ENCODE measurements around the gene CERS6. TPM values are rescaled to one million over a fixed set of nuclear protein-coding genes. Genes with fewer than 3 reads are reported as not detected.

CERS6 gene
- total and polyA plus RNA-seq, 2 experiments from 2014 or later = 7.4 to 35.0 TPM

DNA sequence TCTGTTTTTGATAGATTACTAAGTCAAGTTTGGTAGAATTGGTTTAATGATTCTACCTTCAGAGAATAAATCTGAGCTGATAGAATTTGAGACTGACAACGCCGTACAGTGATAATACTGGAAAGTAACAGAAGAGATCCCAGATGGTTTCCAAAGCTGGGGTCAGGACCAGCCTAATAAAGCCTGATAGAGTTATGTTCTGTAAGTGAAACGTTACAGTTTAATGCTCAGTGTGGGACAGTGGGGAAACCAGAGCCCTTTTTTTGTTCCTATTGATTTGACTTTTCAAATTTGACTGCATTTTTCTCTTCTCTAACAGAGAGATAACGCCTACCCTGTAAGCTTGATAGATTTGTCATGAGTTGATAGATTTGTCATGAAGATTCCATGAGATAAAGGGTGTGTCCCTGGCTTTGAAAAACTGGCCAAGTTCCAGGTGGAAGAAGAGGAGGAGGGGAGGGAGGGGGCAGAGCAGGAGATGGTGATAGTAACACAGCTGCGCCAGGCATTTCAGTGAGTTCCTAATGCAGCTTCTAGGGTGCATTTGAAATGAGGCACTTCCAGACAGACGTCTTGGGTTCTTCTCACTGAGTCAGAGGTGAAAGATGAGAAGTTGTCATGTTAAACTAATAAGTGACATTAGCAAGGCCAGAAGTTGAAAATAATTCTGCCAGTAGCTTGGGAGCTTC lies 65.1 kb downstream of the CERS6 start (continued):
- TF ChIP-seq, protein P1, sequence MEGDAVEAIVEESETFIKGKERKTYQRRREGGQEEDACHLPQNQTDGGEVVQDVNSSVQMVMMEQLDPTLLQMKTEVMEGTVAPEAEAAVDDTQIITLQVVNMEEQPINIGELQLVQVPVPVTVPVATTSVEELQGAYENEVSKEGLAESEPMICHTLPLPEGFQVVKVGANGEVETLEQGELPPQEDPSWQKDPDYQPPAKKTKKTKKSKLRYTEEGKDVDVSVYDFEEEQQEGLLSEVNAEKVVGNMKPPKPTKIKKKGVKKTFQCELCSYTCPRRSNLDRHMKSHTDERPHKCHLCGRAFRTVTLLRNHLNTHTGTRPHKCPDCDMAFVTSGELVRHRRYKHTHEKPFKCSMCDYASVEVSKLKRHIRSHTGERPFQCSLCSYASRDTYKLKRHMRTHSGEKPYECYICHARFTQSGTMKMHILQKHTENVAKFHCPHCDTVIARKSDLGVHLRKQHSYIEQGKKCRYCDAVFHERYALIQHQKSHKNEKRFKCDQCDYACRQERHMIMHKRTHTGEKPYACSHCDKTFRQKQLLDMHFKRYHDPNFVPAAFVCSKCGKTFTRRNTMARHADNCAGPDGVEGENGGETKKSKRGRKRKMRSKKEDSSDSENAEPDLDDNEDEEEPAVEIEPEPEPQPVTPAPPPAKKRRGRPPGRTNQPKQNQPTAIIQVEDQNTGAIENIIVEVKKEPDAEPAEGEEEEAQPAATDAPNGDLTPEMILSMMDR (conservative IDR thresholded peaks at IDR 0.05; ENCODE audit: low read depth in 2 of 2) = no peak
- no peak for TF ChIP-seq EZH2 (IDR thresholded peaks at IDR 0.05; ENCODE audit: low read depth, unreplicated experiment)
- no peak for TF ChIP-seq CREB1 (CRISPR knock-in tag; IDR thresholded peaks at IDR 0.05; ENCODE audit: low read depth)
- TF ChIP-seq POLR2AphosphoS5 (IDR thresholded peaks at IDR 0.05; ENCODE audit: low read depth) = no peak
- TF ChIP-seq STAT1 (IDR thresholded peaks at IDR 0.05; ENCODE audit: unreplicated experiment) = no peak

DNA sequence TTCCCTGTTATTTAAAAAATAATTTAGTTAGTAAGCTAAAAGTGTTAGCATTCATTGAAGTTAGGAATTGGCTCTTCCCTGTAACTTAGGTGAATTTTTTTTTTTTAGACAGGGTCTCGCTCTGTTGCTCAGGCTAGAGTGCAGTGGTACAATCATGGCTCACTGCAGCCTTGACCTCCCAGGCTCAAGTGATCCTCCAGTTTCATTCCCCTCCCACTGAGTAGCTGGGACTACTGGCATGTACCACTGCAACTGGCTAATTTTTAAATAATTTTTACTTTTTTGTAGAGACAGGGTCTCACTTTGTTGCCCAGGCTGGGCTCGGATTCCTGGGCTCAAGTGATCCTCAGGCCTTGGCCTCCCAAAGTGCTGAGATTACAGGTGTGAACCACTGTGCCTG lies 66.4 kb downstream of the CERS6 start:
- Histone ChIP-seq H3F3A (replicated peaks; ENCODE audit: low read depth) (no peaks in the 10 kb centered on the region), H3K27ac (ENCODE audit: low read depth) (no peak overlapping the region), H3K9me2 (ENCODE audit: insufficient read depth) (no peaks in the 10 kb centered on the region; the same call in 1 of the 2 replicates), H2AFZ (no peak overlapping the region), H3K4me1 (ENCODE audit: insufficient read depth) (peaks cover 51% of the 10 kb centered on the region), H4K20me1 (replicated peaks; ENCODE audit: insufficient read depth) (no peaks in the 10 kb centered on the region; the same call in 1 of the 2 replicates), H3K4me2 (no peak overlapping the region), H3K79me2 (replicated peaks; ENCODE audit: insufficient read depth) (peaks cover 97% of the 10 kb centered on the region), H3K4me3 (no peak overlapping the region), H3K27me3 (ENCODE audit: insufficient read depth) (no peaks in the 10 kb centered on the region), H3K36me3 (ENCODE audit: insufficient read depth) (no peaks in the 10 kb centered on the region)
- DNase-seq (ENCODE audit: low spot score) = no peak
- H3K4me1 Mint-ChIP-seq = peaks cover 54% of the 10 kb centered on the region
- H3K27me3 Mint-ChIP-seq (ENCODE audit: insufficient read depth, low read depth, poor library complexity) = no peaks in the 10 kb centered on the region
- H3K4me3 Mint-ChIP-seq = no peak overlapping the region
- TF ChIP-seq POLR2AphosphoS5 (IDR thresholded peaks at IDR 0.05; ENCODE audit: low read depth) = no peak
- TF ChIP-seq, protein P2, sequence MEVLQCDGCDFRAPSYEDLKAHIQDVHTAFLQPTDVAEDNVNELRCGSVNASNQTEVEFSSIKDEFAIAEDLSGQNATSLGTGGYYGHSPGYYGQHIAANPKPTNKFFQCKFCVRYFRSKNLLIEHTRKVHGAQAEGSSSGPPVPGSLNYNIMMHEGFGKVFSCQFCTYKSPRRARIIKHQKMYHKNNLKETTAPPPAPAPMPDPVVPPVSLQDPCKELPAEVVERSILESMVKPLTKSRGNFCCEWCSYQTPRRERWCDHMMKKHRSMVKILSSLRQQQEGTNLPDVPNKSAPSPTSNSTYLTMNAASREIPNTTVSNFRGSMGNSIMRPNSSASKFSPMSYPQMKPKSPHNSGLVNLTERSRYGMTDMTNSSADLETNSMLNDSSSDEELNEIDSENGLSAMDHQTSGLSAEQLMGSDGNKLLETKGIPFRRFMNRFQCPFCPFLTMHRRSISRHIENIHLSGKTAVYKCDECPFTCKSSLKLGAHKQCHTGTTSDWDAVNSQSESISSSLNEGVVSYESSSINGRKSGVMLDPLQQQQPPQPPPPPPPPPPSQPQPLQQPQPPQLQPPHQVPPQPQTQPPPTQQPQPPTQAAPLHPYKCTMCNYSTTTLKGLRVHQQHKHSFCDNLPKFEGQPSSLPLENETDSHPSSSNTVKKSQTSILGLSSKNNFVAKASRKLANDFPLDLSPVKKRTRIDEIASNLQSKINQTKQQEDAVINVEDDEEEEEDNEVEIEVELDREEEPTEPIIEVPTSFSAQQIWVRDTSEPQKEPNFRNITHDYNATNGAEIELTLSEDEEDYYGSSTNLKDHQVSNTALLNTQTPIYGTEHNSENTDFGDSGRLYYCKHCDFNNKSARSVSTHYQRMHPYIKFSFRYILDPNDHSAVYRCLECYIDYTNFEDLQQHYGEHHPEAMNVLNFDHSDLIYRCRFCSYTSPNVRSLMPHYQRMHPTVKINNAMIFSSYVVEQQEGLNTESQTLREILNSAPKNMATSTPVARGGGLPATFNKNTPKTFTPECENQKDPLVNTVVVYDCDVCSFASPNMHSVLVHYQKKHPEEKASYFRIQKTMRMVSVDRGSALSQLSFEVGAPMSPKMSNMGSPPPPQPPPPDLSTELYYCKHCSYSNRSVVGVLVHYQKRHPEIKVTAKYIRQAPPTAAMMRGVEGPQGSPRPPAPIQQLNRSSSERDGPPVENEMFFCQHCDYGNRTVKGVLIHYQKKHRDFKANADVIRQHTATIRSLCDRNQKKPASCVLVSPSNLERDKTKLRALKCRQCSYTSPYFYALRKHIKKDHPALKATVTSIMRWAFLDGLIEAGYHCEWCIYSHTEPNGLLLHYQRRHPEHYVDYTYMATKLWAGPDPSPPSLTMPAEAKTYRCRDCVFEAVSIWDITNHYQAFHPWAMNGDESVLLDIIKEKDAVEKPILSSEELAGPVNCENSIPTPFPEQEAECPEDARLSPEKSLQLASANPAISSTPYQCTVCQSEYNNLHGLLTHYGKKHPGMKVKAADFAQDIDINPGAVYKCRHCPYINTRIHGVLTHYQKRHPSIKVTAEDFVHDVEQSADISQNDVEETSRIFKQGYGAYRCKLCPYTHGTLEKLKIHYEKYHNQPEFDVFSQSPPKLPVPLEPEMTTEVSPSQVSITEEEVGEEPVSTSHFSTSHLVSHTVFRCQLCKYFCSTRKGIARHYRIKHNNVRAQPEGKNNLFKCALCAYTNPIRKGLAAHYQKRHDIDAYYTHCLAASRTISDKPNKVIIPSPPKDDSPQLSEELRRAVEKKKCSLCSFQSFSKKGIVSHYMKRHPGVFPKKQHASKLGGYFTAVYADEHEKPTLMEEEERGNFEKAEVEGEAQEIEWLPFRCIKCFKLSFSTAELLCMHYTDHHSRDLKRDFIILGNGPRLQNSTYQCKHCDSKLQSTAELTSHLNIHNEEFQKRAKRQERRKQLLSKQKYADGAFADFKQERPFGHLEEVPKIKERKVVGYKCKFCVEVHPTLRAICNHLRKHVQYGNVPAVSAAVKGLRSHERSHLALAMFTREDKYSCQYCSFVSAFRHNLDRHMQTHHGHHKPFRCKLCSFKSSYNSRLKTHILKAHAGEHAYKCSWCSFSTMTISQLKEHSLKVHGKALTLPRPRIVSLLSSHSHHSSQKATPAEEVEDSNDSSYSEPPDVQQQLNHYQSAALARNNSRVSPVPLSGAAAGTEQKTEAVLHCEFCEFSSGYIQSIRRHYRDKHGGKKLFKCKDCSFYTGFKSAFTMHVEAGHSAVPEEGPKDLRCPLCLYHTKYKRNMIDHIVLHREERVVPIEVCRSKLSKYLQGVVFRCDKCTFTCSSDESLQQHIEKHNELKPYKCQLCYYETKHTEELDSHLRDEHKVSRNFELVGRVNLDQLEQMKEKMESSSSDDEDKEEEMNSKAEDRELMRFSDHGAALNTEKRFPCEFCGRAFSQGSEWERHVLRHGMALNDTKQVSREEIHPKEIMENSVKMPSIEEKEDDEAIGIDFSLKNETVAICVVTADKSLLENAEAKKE (CRISPR knock-in tag; IDR thresholded peaks at IDR 0.05) = no peak
- no peak for TF ChIP-seq JUNB (IDR thresholded peaks at IDR 0.05; ENCODE audit: unreplicated experiment)
- TF ChIP-seq NANOG (IDR thresholded peaks at IDR 0.05; ENCODE audit: borderline replicate concordance) = no peak
- TF ChIP-seq STAT1 (IDR thresholded peaks at IDR 0.05; ENCODE audit: unreplicated experiment) = no peak
- TF ChIP-seq, protein P3, sequence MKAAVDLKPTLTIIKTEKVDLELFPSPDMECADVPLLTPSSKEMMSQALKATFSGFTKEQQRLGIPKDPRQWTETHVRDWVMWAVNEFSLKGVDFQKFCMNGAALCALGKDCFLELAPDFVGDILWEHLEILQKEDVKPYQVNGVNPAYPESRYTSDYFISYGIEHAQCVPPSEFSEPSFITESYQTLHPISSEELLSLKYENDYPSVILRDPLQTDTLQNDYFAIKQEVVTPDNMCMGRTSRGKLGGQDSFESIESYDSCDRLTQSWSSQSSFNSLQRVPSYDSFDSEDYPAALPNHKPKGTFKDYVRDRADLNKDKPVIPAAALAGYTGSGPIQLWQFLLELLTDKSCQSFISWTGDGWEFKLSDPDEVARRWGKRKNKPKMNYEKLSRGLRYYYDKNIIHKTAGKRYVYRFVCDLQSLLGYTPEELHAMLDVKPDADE (IDR thresholded peaks at IDR 0.05) = no peak
- no peak for TF ChIP-seq ZNF114 (CRISPR knock-in tag; IDR thresholded peaks at IDR 0.05)
- TF ChIP-seq, protein P1 (conservative IDR thresholded peaks at IDR 0.05; ENCODE audit: low read depth in 2 of 2) = no peak
- TF ChIP-seq CREB1 (CRISPR knock-in tag; IDR thresholded peaks at IDR 0.05; ENCODE audit: low read depth) = no peak
- no peak for TF ChIP-seq EZH2 (IDR thresholded peaks at IDR 0.05; ENCODE audit: low read depth, unreplicated experiment)
- no peak for TF ChIP-seq EZH2phosphoT487 (IDR thresholded peaks at IDR 0.05; ENCODE audit: unreplicated experiment)
- no peak for ATAC-seq
- H3K9me3 Mint-ChIP-seq = no peaks in the 10 kb centered on the region
- H3K36me3 Mint-ChIP-seq (ENCODE audit: low read depth) = no peaks in the 10 kb centered on the region
- no peak overlapping the region for H3K27ac Mint-ChIP-seq
